Dermis microvascular lymphatic vessel endothelial cell (primary cell): ENCODE data around the gene RCBTB2. TPM values are rescaled to one million over a fixed set of nuclear protein-coding genes. Genes with fewer than 3 reads are reported as not detected.
A peak's percentile ranks its signal among the peaks of the same experiment; 100 is the strongest.

ENCODE experiments used
- DNase-seq, 2 donors: peaks; one replicate each; pipeline versions ENCODE4 v3.0.0 to v3.0.0-alpha.2; 2010; ENCODE audit warnings: low read depth in 2 of 2
- total RNA-seq: library from RNA; depleted of rRNA; stranded (reverse); fragments of >200 nt; gene quantifications from 2 replicates; pipeline ENCODE4 v1.2.1, GENCODE V29; 2014

Gene RCBTB2
- total RNA-seq, 1 donor from 2014 or later: 9.6 TPM

- peak in 1 of 2 donors; percentile 38 for DNase-seq
Measured at GRCh38 chr13:48531416-48532255, 1.2 kb downstream of the RCBTB2 start.

- DNase-seq: no peak
Measured at GRCh38 chr13:48530833-48531232, 2.0 kb downstream of the RCBTB2 start.

DNA sequence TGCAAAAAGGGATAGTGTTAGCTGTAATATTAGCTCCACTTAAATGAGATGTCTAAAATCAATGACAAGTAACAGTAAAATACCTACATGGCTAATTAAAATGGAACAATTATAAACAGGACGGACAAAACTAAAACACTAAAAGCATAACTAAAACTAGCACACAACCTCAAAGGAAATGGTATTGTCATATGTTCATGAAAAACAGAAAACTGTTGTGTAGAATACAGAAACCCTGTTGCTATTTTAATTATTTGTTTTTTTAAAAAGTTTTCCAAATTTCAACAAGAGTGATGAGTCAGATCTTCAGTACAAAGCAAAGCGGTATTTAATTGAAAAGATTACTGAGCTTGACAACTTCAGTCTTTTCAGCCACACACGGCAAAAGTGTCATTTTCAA, 4.2 kb downstream of the RCBTB2 start:
- DNase-seq: no peak

GRCh38 chr13:48527955-48528354, 4.9 kb downstream of the RCBTB2 start:
- no peak for DNase-seq

GRCh38 chr13:48526286-48526685, 6.6 kb downstream of the RCBTB2 start:
- no peak for DNase-seq

DNA sequence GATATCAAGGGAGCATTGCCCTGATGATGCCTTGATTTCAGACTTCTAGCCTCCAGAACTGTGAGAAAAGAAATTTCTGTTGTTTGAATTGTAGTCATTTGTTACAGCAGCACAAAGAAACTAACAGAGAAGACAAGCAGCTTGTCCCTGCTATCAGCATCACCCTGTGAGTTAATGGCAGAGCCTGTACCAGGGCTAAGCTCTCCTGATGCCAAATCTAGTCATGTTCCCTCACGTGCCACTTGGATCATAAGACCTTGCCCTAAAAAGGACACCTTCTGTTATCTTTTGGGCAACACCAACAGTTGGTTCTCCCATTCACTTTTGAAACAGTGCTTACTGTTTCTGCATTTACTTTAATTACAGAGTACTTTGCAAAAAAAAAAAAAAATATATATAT, 14.8 kb downstream of the RCBTB2 start:
- no peak for DNase-seq

DNA sequence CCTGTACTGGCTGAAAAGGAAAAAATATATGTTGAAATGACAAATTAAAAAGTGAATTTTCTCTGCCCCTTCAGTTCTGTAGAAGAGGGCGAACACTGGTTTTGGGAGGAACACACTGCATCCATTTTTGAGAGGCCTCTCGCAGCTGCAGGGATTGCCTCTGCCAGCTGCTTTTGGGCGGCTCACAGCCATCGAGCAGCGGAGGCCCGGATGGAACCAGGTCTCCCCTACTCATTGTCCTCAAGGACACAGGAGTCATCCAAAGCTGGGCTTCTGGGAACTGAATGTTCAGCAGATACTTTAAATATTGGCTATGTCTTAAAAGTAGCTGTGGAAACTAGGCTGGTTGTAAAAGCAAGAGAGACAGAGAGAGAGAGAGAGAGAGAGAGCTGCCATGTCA, 17.1 kb downstream of the RCBTB2 start:
- DNase-seq: no peak

GRCh38 chr13:48514793-48515192, 18.1 kb downstream of the RCBTB2 start:
- DNase-seq: no peak

GRCh38 chr13:48511621-48512230, 21.2 kb downstream of the RCBTB2 start:
- DNase-seq: peak in 1 of 2 donors; percentile 13

DNA sequence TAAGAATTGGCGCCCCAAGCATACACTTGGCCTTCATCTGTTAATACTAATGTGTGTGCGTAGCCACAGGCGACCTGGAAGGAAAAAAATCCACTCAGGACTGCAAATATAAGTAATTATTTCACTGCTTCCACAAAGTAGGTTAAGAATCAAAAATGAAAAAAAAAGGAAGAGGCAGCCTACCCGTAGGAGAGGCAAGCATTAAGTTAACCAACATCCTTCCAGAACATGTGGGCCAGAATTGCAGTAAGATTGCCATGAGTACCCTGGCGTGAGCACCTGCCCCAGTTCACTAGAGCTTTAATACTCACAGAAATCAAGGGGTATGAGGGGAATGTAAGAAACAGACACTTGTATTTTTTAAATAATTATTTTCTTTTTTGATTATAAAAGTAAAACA, 22.2 kb downstream of the RCBTB2 start:
- DNase-seq: no peak

DNA sequence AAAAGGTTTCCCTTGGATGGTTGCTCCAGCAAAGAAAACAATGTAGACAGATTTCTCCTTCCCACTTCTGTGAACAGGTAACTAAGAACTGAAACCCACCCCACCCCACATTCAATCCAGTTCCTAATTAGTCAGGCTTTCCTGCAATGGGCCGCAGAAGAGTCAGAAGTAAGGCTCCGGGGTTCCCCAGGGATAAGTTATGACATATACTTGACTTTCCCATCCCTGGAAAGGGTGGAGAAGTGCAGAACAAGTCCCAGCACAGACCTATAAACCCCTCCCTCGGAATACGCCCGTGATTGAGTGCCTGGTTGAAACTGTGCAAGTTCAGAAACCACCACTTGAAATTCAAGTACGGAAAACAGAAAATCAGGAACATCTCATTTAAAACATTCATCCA, 24.9 kb downstream of the RCBTB2 start:
- DNase-seq: no peak

DNA sequence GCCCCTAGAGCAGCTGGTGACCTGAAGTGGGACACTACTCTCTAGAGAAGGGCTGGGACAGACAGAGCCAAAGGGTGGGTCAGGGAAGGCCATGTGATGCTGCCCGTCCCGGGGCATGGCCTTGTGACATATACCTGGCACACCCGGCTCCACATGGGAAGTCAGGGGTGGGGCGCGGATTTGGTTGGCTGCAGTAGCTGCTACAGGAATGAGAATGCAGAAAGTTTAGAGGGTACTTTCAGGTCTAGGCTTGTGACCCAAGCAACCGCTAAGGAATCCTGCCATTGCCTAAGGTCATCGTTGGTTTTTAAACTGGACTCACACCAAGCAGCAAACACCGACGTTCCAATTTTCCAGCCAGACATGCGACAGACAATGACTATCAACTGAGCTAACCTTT, 25.9 kb downstream of the RCBTB2 start:
- no peak for DNase-seq

- no peak for DNase-seq
Measured at GRCh38 chr13:48506092-48506701, 26.7 kb downstream of the RCBTB2 start.

- no peak for DNase-seq
Measured at GRCh38 chr13:48505597-48506091, 27.2 kb downstream of the RCBTB2 start.

GRCh38 chr13:48505012-48505411, 27.9 kb downstream of the RCBTB2 start:
- DNase-seq: no peak

DNA sequence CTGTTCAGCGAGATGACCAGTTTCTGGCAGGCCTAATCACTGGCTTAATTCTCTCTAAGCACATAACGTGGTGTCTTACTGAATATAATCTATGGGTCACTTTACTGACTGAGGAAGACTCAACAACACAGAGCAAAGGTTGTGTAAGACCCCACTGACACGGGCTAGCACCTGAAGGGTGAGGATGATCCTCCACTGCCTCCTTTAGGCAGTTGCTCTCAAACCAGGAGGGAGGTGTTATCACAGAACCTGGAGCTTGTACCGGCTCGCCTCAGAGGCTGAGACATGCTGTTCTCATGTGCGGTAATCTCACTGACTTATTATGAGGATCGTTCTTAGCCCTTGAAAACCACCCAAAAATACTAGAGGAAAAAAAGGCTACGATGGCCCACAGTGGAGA, 28.3 kb downstream of the RCBTB2 start:
- DNase-seq: no peak

DNA sequence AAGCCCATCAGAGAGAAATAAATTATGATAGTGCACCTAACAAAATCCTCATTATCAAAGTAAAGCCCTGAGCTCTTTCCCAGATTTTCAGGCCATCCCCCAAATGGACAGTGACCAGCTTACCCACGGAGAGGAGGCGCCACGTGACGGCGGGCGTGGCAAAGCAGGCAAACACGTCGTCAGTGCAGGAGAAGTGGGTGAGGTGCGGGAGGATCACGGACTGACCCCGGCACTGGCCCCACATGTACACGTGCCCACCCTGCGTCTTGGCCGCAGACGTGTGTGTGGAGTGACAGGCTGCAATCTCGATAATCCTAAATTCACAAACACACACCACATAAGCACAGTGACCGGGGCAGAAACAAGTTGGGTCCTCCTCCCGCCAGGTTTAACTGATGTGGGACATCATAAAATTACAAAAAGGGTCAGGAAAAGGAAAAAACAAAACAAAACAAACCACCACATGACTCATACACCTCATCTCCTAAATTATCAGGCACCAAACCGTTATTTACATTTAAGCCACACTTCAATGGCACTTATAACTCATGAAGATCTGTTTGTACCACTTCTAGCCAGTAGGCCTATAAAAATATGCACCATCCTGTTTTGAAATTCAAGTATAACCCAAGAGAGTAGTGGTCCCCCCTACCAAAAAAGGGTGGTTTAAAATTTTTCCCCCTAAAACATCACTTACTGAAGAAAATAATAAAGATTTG, 30.1 kb downstream of the RCBTB2 start:
- no peak for DNase-seq

DNA sequence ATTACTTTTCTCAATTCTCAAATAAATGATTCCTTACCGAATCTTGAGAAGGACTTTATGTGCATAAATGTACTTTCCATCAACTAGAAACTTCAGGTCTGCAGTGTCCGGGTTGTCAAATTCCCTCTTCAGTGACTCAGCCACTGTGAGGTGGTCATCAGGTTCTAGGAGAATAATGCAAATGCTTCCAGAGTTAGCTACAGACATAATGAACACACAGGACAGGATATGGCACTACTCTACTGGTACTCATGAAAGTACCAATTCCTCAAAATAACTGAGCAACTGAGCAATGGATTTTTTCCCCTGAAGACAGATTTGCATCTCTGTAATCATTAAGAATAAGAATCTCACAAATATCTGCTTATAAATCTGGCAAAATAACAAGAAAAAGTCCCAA, 31.2 kb downstream of the RCBTB2 start:
- no peak for DNase-seq

GRCh38 chr13:48500652-48501197, 32.2 kb downstream of the RCBTB2 start:
- no peak for DNase-seq

DNA sequence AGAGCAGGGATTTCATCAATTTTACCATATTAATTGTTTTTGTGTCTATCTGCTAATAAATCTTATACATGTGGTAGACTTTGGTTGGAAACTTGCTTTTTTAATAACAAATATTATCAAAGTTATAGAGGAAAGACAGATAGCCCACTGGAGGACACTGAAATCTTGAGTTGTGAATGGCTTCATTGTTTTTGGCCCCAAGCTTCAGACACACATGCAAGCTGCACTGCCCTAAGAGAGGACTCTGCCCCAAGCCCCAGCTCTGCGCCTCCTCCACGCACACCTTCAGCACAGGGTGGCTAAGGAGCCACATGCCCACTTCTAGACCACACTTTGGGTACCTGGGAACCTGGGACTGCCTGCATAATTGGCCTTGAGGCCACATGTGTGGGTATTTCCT, 35.2 kb downstream of the RCBTB2 start:
- no peak for DNase-seq
